NCI-H748 treated with DMSO at 0.1 percent for 48 hours (cell line): Measurements from ENCODE around the gene EEF2KMT.
"Not testable (repeated sequence)": the region's sequence is repeated elsewhere in the genome, so short reads cannot be mapped to it uniquely, and the experiment has no call there.

Experiments used
- DNase-seq: peaks from one replicate; lab custom pipeline; 2025; lab: John Stamatoyannopoulos, UW

EEF2KMT gene

GRCh38 chr16:5097470-5098220 is at the start of gene EEF2KMT:
EEF2KMT (minus strand) TSS chr16:5097795; CDS start chr16:5097739, 56 bp downstream.
- peak; percentile 88 for DNase-seq

DNA sequence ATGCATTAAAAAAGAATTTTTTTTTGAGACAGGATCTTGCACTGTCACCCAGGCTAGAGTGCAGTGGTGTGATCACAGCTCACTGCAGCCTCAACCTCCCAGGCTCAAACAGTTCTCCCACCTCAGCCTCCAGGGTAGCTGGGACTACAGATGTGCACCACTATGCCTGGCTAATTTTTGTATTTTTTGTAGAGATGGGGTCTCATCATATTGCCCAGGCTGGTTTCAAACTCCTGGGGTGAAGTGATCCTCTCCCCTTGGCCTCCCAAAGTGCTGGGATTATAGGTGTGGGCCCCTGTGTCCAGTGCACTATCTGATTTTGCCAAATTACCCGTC is 47.0 kb upstream of the EEF2KMT start:
- DNase-seq = not testable (repeated sequence)

DNA sequence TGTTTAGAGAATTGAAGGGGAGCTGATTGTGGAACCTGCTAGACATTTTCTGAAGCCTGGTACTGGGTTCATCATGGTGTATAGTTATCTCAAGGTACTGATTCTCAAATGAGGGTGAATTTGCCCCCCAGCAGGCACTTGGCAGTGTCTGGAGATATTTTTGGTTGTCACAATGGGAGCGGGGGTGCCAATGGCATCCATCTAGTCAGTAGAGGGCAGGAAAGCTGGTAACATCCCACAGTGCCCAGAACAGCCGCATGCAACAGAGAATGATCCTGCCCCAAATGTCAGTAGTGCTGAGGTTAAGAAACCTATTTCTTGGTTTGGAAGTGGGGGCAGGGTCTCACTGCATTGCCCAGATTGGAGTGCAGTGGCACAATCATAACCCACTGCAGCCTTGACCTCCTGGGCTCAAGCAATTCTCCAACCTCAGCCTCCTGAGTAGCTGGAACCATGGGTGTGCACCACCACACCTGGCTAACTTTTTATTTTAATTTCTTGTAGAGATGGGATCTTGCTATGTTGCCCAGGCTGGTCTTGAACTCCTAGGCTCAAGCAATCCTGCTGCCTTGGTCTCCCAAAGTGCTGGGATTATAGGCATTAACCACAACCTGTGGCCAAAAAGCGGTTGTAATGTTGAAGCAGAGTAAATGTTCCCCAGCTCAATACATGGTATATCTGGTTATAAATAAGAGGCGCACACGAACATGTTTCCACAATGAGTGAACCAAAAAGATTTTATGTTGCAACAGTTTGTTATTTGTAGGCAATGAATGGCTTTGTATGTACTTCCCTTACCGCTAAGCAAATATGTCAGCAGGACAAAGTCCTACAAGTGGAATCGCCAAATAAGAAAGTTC is 46.4 kb upstream of the EEF2KMT start:
- no peak for DNase-seq

- not testable (repeated sequence) for DNase-seq
Measured at GRCh38 chr16:5140151-5140550, 42.6 kb upstream of the EEF2KMT start.

- DNase-seq = not testable (repeated sequence)
Measured at GRCh38 chr16:5134739-5135452, 37.3 kb upstream of the EEF2KMT start.

GRCh38 chr16:5132915-5133600 is 35.5 kb upstream of the EEF2KMT start:
- not testable (repeated sequence) for DNase-seq

DNA sequence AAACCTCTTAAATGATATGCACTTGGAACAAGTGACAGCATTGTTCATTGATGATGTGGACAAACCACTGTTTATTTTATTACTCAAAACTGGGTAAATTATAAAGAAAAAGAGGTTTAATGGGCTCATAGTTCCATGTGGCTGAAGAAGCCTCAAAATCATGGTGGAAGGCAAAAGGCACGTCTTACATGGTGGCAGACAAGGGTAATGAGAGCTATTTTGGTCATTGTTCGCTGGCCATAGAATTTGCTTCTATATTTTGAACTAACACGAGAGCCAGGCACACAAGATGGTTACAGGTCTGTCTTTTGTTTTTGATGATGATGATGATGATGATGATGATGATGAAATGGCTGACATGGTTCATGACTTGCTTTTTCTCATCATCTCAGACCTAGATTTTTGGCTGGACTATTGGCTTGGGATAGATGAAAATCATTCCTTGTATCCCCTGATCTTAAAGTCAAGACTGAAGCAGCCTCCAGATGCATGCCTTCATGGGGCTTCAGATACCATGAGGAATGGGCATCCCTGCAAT is 33.9 kb upstream of the EEF2KMT start:
- DNase-seq = not testable (repeated sequence)

GRCh38 chr16:5117300-5118087 is 19.9 kb upstream of the EEF2KMT start:
- DNase-seq = peak; percentile 20

- not testable (repeated sequence) for DNase-seq
Measured at GRCh38 chr16:5116780-5117295, 19.2 kb upstream of the EEF2KMT start.

DNA sequence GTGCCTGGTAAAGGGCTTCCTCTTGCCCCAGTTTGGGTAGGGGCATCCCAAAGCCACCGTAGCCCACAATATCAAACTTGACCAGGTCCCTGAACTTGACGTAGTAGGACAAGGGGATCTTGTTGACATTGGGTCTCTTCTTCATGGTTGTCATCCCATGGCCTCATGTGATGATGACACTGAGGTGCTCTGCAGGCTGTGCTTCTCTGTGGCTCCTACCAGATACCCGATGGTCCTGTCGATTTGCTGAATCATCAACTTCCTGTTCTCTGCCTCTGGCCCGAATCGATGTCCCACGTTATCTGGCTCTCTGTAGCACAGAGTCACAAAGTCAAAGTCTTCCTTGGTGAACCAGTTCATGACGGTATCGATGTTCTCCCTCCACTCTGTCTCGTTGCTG is 13.3 kb upstream of the EEF2KMT start:
- DNase-seq = not testable (repeated sequence)

DNA sequence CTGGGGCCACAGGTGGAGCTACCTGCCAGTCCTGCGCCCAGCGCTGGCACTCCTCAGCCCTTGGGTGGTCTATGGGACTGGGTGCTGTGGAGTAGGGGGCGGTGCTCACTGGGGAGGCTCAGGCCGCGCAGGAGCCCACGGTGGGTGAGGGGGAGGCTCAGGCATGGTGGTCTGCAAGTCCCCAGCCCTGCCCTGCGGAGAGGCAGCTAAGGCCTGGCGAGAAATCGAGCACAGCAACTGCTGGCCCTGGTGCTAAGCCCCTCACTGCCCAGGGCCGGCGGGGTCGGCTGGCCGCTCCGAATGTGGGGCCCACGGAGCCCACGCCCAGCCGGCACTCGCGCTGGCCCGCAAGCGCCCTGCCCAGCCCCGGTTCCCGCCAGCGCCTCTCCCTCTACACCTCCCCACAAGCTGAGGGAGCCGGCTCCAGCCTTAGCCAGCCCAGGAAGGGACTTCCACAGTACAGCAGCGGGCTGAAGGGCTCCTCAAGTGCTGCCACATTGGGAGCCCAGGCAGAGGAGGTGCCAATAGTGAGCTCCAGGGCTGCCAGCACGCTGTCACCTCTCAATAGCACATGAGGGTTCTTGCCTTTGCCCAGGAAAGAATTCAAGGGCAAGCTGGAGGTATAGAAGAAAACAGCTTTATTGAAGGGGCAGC is 11.0 kb upstream of the EEF2KMT start:
- DNase-seq = no peak

DNA sequence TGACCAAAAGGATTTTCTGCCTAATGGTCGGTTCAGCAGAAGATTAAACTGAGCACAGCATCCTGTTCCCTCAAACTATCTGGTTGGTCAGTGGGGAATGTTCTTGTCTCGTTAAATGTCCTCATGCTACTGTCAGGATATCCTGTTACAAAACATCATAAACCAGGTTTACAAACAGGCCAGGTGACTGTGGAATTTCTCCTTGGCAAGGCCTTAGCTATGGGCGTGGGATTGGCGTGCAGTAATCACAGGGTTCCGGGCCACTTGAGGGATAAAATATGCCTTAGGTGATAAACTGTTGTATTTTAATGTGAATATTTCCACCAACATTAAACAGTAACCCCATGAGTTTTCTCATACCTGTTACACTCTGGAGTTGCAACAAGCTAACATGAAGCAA is 7.4 kb upstream of the EEF2KMT start:
- not testable (repeated sequence) for DNase-seq

DNA sequence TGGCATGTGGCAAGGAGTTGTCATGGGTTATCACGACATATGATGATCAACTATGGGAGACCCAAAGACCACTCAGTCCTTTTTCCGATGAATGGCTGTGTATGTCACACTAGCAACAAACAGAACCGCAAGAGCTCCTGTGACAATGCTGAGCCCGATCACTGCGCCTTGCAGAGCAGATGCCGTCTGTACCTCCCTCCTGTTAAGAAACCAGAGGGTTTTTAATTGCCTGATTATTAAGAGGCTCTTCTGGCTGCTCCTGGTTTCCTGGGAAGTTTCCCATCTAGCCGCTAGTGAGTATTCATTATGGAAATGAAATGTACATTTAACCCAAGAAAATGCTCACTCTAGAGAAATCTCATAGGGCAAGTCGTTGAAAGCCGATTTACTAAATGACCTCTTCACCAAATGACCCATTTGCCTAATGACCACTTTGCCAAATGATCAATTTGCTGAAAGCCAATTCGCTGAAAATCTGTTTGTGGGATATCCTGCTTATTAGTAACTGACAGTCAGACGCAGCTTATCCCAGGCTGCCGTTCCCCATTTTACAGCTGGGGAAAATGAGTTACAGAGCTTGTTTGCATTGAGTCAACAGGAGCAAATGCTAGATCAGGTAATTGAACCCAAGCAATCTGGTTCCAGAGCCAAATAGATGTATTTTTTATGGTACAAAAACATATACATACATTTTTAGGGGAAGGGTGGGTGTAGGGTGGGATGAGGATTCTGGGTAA is 5.9 kb upstream of the EEF2KMT start:
- not testable (repeated sequence) for DNase-seq

DNA sequence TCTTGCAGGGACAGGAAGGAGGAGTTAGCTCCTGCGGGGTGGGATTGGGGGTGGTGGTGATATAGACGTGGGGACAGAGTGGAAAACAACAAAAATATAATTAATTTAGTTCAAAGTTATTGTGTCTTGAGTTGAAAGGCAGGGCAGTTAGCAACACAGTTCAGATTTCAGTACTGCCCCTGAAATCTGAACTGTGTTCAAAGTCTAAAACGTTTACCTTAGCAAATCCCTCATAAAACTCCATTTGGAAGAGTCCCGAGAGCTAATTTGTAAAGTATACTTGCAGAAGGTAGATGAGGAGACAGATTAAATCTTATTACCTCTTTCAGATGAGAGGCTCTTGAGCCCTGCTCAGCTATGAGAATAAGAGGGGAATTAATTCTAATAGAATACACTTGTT is 1.6 kb upstream of the EEF2KMT start:
- not testable (repeated sequence) for DNase-seq

DNA sequence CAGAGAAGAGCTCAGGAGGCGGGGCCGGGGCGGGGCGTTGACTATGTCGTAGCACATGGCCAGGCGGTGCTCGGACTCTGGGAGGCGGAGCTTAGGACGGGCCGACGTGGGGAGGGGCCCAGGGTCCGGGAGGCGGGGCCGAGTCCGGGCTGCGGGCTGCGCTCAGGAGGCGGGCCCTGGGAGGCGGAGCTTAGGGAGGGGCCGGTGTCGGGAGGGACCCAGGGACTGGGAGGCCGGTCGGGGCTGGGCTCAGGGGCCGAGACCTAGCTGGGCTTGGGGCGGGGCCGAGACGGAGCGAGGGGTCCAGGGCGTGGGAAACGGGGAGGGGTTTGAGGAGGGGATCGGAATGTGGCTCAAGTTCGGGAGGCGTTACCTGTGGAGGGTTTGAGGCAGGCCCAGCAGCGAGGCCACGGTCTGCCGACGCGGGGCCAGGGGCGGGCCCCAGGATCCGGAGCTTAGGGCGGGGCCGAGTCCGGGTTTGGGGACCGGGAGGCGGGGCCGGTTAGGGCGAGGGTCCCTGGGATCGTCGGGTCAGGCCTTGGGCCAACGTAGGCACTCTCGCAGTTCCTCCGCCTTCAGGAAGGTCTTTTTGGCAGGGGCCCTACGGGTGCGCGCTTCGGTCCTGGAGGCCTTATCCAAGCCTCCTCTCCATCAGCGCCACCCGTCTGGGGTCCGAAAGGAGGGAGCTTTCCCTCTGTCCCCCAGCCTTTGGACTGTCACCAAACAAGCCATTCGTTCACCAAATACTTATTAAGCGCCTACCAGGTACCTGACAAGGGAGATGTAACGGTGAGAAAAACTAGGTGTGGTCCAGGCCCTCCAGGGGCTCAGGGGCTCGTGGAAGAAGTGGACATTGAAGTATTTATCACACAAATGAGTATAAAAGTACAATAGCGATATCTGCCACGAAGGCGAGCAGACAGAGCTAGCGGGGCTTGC is 895 bp upstream of the EEF2KMT start:
- DNase-seq = peak; percentile 4

DNA sequence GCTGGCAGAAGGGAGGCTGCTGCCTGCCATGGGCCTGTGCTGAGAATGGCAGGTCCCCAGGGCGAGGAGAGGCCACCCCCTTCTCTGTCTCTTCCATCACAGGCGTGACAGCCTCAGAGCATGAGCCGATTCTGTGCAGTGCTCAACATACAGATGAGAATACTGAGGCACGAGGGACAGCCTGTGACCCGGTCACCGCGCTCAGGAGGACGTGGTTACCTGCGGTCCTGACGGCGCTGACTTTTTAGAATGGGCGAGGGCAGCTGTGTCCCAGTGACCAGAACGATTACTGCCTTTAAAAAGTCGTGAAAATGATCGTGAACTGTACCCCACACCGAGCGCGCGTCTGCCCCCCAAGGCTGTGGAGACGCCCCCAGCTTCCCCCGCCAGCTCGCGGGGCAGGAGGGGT is 530 bp downstream of the EEF2KMT start:
- DNase-seq = not testable (repeated sequence)

GRCh38 chr16:5096437-5097060 is 1.0 kb downstream of the EEF2KMT start:
- not testable (repeated sequence) for DNase-seq
